Parathyroid adenoma (tissue), 2 donors: ENCODE measurements around the gene ANKRD33B.

Source experiments
- H2AFZ ChIP-seq: fragments of 300-600 bp; sonication (generic); one replicate; pipeline ENCODE4 v1.7.0; 2017; ENCODE audit warnings: antibody characterized with exemption, mild to moderate bottlenecking
- H3K27ac ChIP-seq: fragments of 300-600 bp; sonication (generic); one replicate; pipeline ENCODE4 v1.7.0; 2017
- H3K27me3 ChIP-seq: fragments of 300-600 bp; sonication (generic); one replicate; pipeline ENCODE4 v1.7.0; 2017; ENCODE audit warnings: low read length; ENCODE audit not compliant: control insufficient read depth, insufficient read depth
- H3K36me3 ChIP-seq: fragments of 300-600 bp; sonication (generic); one replicate; pipeline ENCODE4 v1.7.0; 2017; ENCODE audit warnings: low read length; ENCODE audit not compliant: control insufficient read depth, insufficient read depth
- H3K4me1 ChIP-seq: fragments of 300-600 bp; sonication (generic); one replicate; pipeline ENCODE4 v1.7.0; 2017; ENCODE audit warnings: control low read depth
- H3K4me2 ChIP-seq: fragments of 300-600 bp; sonication (generic); one replicate; pipeline ENCODE4 v1.7.0; 2017; ENCODE audit warnings: low read length
- H3K4me3 ChIP-seq: fragments of 300-600 bp; sonication (generic); one replicate; pipeline ENCODE4 v1.7.0; 2017; ENCODE audit warnings: low read depth, low read length
- H3K79me2 ChIP-seq: fragments of 300-600 bp; sonication (generic); one replicate; pipeline ENCODE4 v1.7.0; 2017; ENCODE audit warnings: control low read depth
- H3K9ac ChIP-seq: fragments of 300-600 bp; sonication (generic); one replicate; pipeline ENCODE4 v1.7.0; 2017; ENCODE audit warnings: mild to moderate bottlenecking
- H3K9me3 ChIP-seq: fragments of 300-600 bp; sonication (generic); one replicate; pipeline ENCODE4 v1.7.0; 2017; ENCODE audit warnings: low read length; ENCODE audit not compliant: control insufficient read depth
- TF ChIP-seq, protein P1 (sequence below): fragments of 300-600 bp; sonication (generic); IDR thresholded peaks from one replicate; pipeline ENCODE4 v1.7.0; 2017; ENCODE audit warnings: antibody characterized with exemption, mild to moderate bottlenecking
- donor health status: primary hyperparathyroidism.

The ANKRD33B gene

DNA sequence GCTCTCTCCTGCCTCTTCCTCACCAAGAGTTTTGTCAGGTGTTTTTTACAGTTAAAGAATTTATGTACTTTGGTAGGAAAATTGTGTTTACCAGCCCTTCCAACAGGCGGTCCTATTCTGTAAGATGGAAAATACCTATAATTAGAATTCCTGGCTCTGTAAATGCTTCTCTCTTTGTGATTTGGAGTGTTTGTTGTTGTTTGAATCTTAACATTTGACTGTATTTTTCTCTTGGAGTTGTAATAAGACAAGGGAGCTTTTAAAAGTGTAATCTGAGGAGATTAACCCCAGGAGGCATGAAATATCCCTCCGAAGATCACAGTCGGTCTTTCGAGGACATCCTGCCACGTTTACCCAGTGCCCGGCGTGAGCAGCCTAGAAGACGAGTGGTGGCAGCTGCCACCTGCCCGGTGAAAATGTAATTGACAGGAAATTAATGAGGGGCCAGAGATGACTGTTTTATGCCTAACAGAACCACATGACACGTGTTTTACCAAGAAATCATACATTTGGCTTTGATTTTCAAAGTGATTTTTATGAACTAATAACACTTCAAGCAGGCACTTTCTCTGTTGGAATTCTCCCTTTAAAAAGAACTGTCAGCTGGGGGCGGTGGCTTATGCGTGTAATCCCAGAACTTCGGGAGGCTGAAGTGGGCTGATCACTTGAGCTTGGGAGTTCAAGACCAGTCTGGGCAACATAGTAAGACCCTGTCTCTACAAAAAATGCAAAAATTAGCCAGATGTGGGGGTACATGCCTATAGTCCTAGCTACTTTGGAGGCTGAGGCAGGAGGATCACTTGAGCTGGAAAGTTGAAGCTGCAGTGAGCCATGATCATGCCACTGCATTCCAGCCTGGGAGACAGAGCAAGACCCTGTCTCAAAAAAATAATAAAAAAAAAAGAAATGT is 20.0 kb downstream of the ANKRD33B start:
- no peak overlapping the region for H3K4me3 ChIP-seq
- no peaks in the 10 kb centered on the region for H3K36me3 ChIP-seq
- no peak overlapping the region for H3K4me2 ChIP-seq
- no peak overlapping the region for H3K9ac ChIP-seq
- no peaks in the 10 kb centered on the region for H3K79me2 ChIP-seq
- TF ChIP-seq, protein P1, sequence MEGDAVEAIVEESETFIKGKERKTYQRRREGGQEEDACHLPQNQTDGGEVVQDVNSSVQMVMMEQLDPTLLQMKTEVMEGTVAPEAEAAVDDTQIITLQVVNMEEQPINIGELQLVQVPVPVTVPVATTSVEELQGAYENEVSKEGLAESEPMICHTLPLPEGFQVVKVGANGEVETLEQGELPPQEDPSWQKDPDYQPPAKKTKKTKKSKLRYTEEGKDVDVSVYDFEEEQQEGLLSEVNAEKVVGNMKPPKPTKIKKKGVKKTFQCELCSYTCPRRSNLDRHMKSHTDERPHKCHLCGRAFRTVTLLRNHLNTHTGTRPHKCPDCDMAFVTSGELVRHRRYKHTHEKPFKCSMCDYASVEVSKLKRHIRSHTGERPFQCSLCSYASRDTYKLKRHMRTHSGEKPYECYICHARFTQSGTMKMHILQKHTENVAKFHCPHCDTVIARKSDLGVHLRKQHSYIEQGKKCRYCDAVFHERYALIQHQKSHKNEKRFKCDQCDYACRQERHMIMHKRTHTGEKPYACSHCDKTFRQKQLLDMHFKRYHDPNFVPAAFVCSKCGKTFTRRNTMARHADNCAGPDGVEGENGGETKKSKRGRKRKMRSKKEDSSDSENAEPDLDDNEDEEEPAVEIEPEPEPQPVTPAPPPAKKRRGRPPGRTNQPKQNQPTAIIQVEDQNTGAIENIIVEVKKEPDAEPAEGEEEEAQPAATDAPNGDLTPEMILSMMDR, result no peak
- no peaks in the 10 kb centered on the region for H3K27me3 ChIP-seq
- H3K27ac ChIP-seq, result no peak overlapping the region
- H3K9me3 ChIP-seq, result no peaks in the 10 kb centered on the region
- H3K4me1 ChIP-seq, result no peaks in the 10 kb centered on the region
- no peak overlapping the region for H2AFZ ChIP-seq

DNA sequence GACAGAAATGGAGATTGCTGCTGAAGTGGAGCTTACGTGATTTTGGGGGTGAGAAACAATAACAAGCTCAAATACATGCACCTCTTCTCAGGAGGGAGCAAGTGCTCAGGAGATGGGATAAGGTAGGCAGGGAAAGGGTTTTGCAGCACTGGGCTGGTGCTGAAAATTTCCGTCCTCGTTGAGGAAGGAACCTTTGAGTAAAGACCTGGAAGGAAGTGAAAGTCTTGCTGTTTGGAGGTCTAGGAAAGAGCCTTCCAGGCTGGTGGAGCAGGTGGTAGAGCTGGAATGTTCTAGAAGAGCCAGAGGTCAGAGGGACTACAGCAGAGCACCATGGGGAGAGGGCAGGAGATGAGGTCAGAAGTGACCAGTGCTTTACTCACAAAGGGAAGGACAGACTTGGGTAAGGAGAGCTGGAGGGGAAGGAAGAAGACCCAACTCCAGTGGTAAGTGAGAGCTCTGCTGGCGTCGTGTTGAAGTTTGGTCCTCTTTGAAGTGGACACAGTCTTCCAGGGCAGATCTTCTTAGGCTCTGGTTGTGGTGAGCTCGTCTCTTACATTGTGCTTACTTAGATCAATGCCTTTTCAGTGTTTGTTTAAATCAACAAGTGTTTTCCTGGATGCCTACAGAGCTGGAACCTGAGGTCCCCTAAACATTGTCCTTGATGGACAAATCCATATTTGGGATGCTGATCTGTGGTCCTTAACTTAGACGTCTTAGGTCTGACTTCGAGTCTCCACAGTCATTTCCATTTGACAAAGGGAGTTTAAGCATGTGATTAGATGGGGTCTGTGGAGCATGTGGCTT is 21.0 kb downstream of the ANKRD33B start:
- H3K4me1 ChIP-seq, result no peaks in the 10 kb centered on the region
- no peak overlapping the region for H3K9ac ChIP-seq
- no peaks in the 10 kb centered on the region for H3K79me2 ChIP-seq
- H3K9me3 ChIP-seq, result no peaks in the 10 kb centered on the region
- no peaks in the 10 kb centered on the region for H3K36me3 ChIP-seq
- H3K4me3 ChIP-seq, result no peak overlapping the region
- H3K27ac ChIP-seq, result no peak overlapping the region
- TF ChIP-seq, protein P1, result no peak
- no peak overlapping the region for H3K4me2 ChIP-seq
- no peaks in the 10 kb centered on the region for H3K27me3 ChIP-seq
- no peak overlapping the region for H2AFZ ChIP-seq

- no peak overlapping the region for H3K27ac ChIP-seq
- H3K4me2 ChIP-seq, result no peak overlapping the region
- H2AFZ ChIP-seq, result no peak overlapping the region
- no peaks in the 10 kb centered on the region for H3K36me3 ChIP-seq
- H3K9ac ChIP-seq, result no peak overlapping the region
- H3K9me3 ChIP-seq, result no peaks in the 10 kb centered on the region
- no peaks in the 10 kb centered on the region for H3K79me2 ChIP-seq
- H3K27me3 ChIP-seq, result no peaks in the 10 kb centered on the region
- no peaks in the 10 kb centered on the region for H3K4me1 ChIP-seq
- H3K4me3 ChIP-seq, result no peak overlapping the region
- TF ChIP-seq, protein P1, result no peak
Measured at GRCh38 chr5:10585518-10585915, 21.6 kb downstream of the ANKRD33B start.

DNA sequence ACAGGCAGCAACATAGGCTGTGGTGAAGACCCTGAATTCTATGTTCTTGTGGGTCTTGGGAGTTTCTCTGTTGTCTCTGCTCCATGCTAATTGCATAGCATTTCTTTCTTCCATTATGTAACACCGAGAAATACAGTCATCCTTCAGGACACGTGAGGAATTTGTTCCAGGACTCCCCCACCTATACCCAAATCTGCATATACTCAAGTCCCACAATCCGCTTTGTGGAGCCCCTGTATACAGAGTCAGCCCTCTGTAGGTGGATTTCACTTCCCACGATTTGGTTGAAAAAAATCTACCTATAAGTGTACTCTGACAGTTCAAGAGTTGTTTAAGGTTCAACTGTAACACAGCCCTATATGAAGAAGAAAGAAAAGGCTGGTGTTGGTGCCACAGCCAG is 22.1 kb downstream of the ANKRD33B start:
- no peaks in the 10 kb centered on the region for H3K36me3 ChIP-seq
- H3K9ac ChIP-seq, result no peak overlapping the region
- no peak overlapping the region for H2AFZ ChIP-seq
- no peaks in the 10 kb centered on the region for H3K9me3 ChIP-seq
- no peaks in the 10 kb centered on the region for H3K27me3 ChIP-seq
- TF ChIP-seq, protein P1, result no peak
- H3K27ac ChIP-seq, result no peak overlapping the region
- no peak overlapping the region for H3K4me2 ChIP-seq
- H3K79me2 ChIP-seq, result no peaks in the 10 kb centered on the region
- H3K4me1 ChIP-seq, result no peaks in the 10 kb centered on the region
- H3K4me3 ChIP-seq, result no peak overlapping the region
